K562 (cell line): ENCODE data around the gene SYDE1. TPM values are rescaled to one million over a fixed set of nuclear protein-coding genes. Genes with fewer than 3 reads are reported as not detected.

Experiments
- ATAC-seq: fragments of 200-7000 bp; cut with Tn5 transposase; 3 replicates; pipeline ENCODE4 v1.9.1; 2020; ENCODE audit warnings: moderate library complexity
- BruUV-seq: library from RNA; stranded (reverse); fragments of 400-500 nt; replicated peaks from 2 replicates; lab custom pipeline; 2021; lab: Mats Ljungman, UMichigan
- CTCF ChIA-PET: fragments of 300-600 bp; formaldehyde crosslinking; extraction: SDS; loops from one replicate; lab custom pipeline; 2021; ENCODE audit warnings: low intra/inter-chr PET ratio; lab: Yijun Ruan, JAX
- POLR2A ChIA-PET: fragments of 300-600, 350-650 bp; sonication (Branson Sonifier 250); formaldehyde crosslinking; extraction: SDS; loops from one replicate; lab custom pipeline; 2021; ENCODE audit warnings: antibody characterized with exemption, inconsistent platforms; lab: Yijun Ruan, JAX
- DNase-seq, 4 experiments: peaks; one replicate each; pipeline versions ENCODE4 v3.0.0 to v3.0.0-alpha.2; 2011 to 2018; ENCODE audit warnings: low spot score in 3 of 4, mixed read lengths in 3 of 4; ENCODE audit errors: extremely low read depth in 1 of 4
- FAIRE-seq: peaks from 2 replicates; lab custom pipeline; 2011; peaks lifted over from hg19 to GRCh38; lab: Jason Lieb, UNC
- H2AFZ ChIP-seq: 2 replicates; pipeline ENCODE4 v1.6.0; 2011; ENCODE audit warnings: low read depth, low read length, control low read depth, inconsistent platforms
- H3K27ac ChIP-seq: fragments of 200-600 bp; 3 replicates; pipeline ENCODE4 v1.8.0; 2011; ENCODE audit warnings: low read depth, mild to moderate bottlenecking, control low read depth, inconsistent platforms, low read length, moderate library complexity, mixed read lengths; ENCODE audit errors: extremely low read depth
- H3K27me3 ChIP-seq, 2 experiments: fragments of 300-600 bp in 1 of 2; 2 replicates in 1 of 2; 3 replicates in 1 of 2; pipeline versions ENCODE4 v1.6.0 to v1.8.0; 2011; ENCODE audit warnings: inconsistent platforms in 2 of 2, low read length in 2 of 2, mild to moderate bottlenecking in 1 of 2, mixed read lengths in 1 of 2, moderate library complexity in 1 of 2; ENCODE audit not compliant: control insufficient read depth in 2 of 2, insufficient read depth in 2 of 2
- H3K36me3 ChIP-seq: fragments of 300-600 bp; 3 replicates; pipeline ENCODE4 v1.8.0; 2011; ENCODE audit warnings: mild to moderate bottlenecking, low read length, inconsistent platforms; ENCODE audit not compliant: control insufficient read depth, insufficient read depth
- H3K4me1 ChIP-seq, 2 experiments: fragments of 200-600 bp in 1 of 2; replicated peaks in 1 of 2; 2 replicates in 1 of 2; 3 replicates in 1 of 2; pipeline versions ENCODE4 v1.5.1 to v1.8.0; 2011; ENCODE audit warnings: inconsistent platforms in 2 of 2, low read length in 2 of 2, mild to moderate bottlenecking in 1 of 2, mixed read lengths in 1 of 2, moderate library complexity in 1 of 2; ENCODE audit not compliant: control insufficient read depth in 2 of 2, insufficient read depth in 2 of 2
- H3K4me2 ChIP-seq: 2 replicates; pipeline ENCODE4 v1.6.1; 2011; ENCODE audit warnings: low read length, control low read depth, inconsistent platforms, mixed read lengths; ENCODE audit not compliant: insufficient read depth
- H3K4me3 ChIP-seq: fragments of 200-600 bp; sonication (generic), shearing (Covaris generic); 2 replicates; pipeline ENCODE4 v1.5.1; 2016; ENCODE audit warnings: control low read depth, inconsistent platforms
- H3K79me2 ChIP-seq: fragments of 200-600 bp; 3 replicates; pipeline ENCODE4 v1.8.0; 2011; ENCODE audit warnings: low read length, inconsistent platforms; ENCODE audit not compliant: control insufficient read depth, insufficient read depth
- H3K9ac ChIP-seq, 2 experiments: 2 replicates each; pipeline versions ENCODE4 v1.6.0 to v1.6.1; 2011; ENCODE audit warnings: low read depth in 2 of 2, low read length in 2 of 2, control low read depth in 1 of 2, inconsistent platforms in 1 of 2, mild to moderate bottlenecking in 1 of 2, mixed read lengths in 1 of 2; ENCODE audit not compliant: insufficient read depth in 1 of 2
- H3K9me1 ChIP-seq: one replicate; pipeline ENCODE4 v1.6.0; 2011; ENCODE audit warnings: inconsistent platforms, mild to moderate bottlenecking, low read length, moderate library complexity; ENCODE audit not compliant: control insufficient read depth, insufficient read depth
- H3K9me3 ChIP-seq: replicated peaks from 2 replicates; pipeline ENCODE4 v1.5.1; 2011; ENCODE audit warnings: low read depth, low read length, inconsistent platforms; ENCODE audit not compliant: control insufficient read depth, insufficient read depth
- H4K20me1 ChIP-seq: replicated peaks from 2 replicates; pipeline ENCODE4 v1.6.1; 2011; ENCODE audit warnings: low read length, inconsistent platforms, mixed read lengths; ENCODE audit not compliant: control insufficient read depth, insufficient read depth
- ARNT ChIP-seq, 2 experiments: fragments of 450-650 bp; IDR thresholded peaks; 2 replicates each; pipeline ENCODE4 v1.6.1; 2016; ENCODE audit warnings: mild to moderate bottlenecking in 1 of 2
- EP400 ChIP-seq: fragments of 450-650 bp; IDR thresholded peaks from 2 replicates; pipeline ENCODE4 v1.6.1; 2017; ENCODE audit warnings: antibody characterized with exemption, mild to moderate bottlenecking, moderate library complexity
- FOXP1 ChIP-seq: sonication (generic); formaldehyde crosslinking; IDR thresholded peaks from 2 replicates; pipeline ENCODE4 v1.8.0; 2022; ENCODE audit warnings: mild to moderate bottlenecking, missing genetic modification reagents
- HCFC1 ChIP-seq: IDR thresholded peaks from 2 replicates; pipeline ENCODE4 v1.6.1; 2012; ENCODE audit warnings: low read depth, low read length, improper control_type of control experiment
- MBD1 ChIP-seq: fragments of 250-450 bp; sonication (Bioruptor Pico); IDR thresholded peaks from 2 replicates; pipeline ENCODE4 v1.8.0; 2022; ENCODE audit warnings: inconsistent platforms
- MYBL2 ChIP-seq, 2 experiments: fragments of 450-650 bp in 1 of 2; sonication (generic) in 1 of 2; formaldehyde crosslinking in 1 of 2; IDR thresholded peaks; 2 replicates each; pipeline versions ENCODE4 v1.6.1 to v1.8.1; 2017 to 2022; ENCODE audit warnings: borderline replicate concordance in 1 of 2, inconsistent platforms in 1 of 2, low read depth in 1 of 2, mild to moderate bottlenecking in 1 of 2, missing genetic modification reagents in 1 of 2, moderate library complexity in 1 of 2
- RBFOX2 ChIP-seq: fragments of 200-400 bp; formaldehyde crosslinking; IDR thresholded peaks from 2 replicates; pipeline ENCODE4 v1.6.1; 2017; ENCODE audit warnings: low read depth, mild to moderate bottlenecking, low read length, moderate library complexity
- SMAD4 ChIP-seq: fragments of 250-450 bp; sonication (Bioruptor Pico); conservative IDR thresholded peaks from 2 replicates; pipeline ENCODE4 v1.8.0; 2021; ENCODE audit warnings: inconsistent platforms, mild to moderate bottlenecking, moderate library complexity
- SPI1 ChIP-seq: IDR thresholded peaks from 2 replicates; pipeline ENCODE4 v1.6.1; 2011; ENCODE audit warnings: low read depth, low read length, control low read depth, borderline replicate concordance
- TCF15 ChIP-seq: fragments of 250-450 bp; sonication (Bioruptor Pico); IDR thresholded peaks from 2 replicates; pipeline ENCODE4 v1.8.0; 2022; ENCODE audit warnings: moderate library complexity, mild to moderate bottlenecking, inconsistent platforms
- TCF7 ChIP-seq: sonication (generic); IDR thresholded peaks from 2 replicates; pipeline ENCODE4 v1.6.1; 2016; ENCODE audit warnings: antibody characterized with exemption, borderline replicate concordance
- YBX1 ChIP-seq: fragments of 450-650 bp; IDR thresholded peaks from 2 replicates; pipeline ENCODE4 v1.7.1; 2016; ENCODE audit warnings: mild to moderate bottlenecking
- ZNF785 ChIP-seq: fragments of 250-450 bp; sonication (Bioruptor Pico); IDR thresholded peaks from 2 replicates; pipeline ENCODE4 v1.4.0; 2020; ENCODE audit warnings: mild to moderate bottlenecking
- WGBS: fragments of 100-300 bp; shearing (Covaris generic); methylation state at CpG from one replicate; pipeline ENCODE4 v1.1.6; 2016; ENCODE audit warnings: low coverage, mixed read lengths; ENCODE audit not compliant: insufficient coverage; ENCODE audit errors: missing lambda C conversion rate; 5-methylcytosine and 5-hydroxymethylcytosine counted together
- in situ Hi-C: fragments of 300-500 bp; cut with MboI; formaldehyde crosslinking; loops from 4 replicates; pipeline ENCODE4 v1.15.0; 2018; ENCODE audit warnings: inconsistent platforms, mixed read lengths
- intact Hi-C: fragments of 100-400 bp; cut with micrococcal nuclease; formaldehyde crosslinking; loops from 2 replicates; pipeline ENCODE4 v1.14.2; 2022
- polyA plus RNA-seq, 8 experiments: library from polyadenylated mRNA; depleted of rRNA in 4 of 8; stranded (reverse) in 5 of 8; unstranded in 3 of 8; fragments of >200 nt; fragmentation: Nextera tagmentation in 2 of 8; fragmentation: Illumina TruSeq in 1 of 8; extraction: Ambion mirVana in 2 of 8; extraction: Trizol in 1 of 8; gene quantifications; 2 replicates each; pipeline versions ENCODE4 v1.2.1 to v1.2.3, GENCODE V29; 2011 to 2014; ENCODE audit warnings: inconsistent platforms in 1 of 8, missing spikeins in 1 of 8
- total RNA-seq, 7 experiments: library from RNA; depleted of rRNA in 6 of 7; stranded (reverse); fragments of >200 nt in 6 of 7; fragmentation: Illumina TruSeq in 2 of 7; extraction: Trizol in 2 of 7; gene quantifications; 2 replicates each; pipeline versions ENCODE4 v1.2.1 to v1.2.3, GENCODE V29; 2011 to 2021; ENCODE audit warnings: low replicate concordance in 1 of 7
- TF ChIP-seq, protein P1 (sequence below): sonication (generic); formaldehyde crosslinking; IDR thresholded peaks from 2 replicates; pipeline ENCODE4 v1.8.1; 2023; ENCODE audit warnings: mild to moderate bottlenecking, missing genetic modification reagents

SYDE1 gene
- total and polyA plus RNA-seq, 9 of the 15 experiments (the other 6 are each of a cell fraction or from before 2014, with no cell fraction given), result 0.04 TPM; not detected in 8

DNA sequence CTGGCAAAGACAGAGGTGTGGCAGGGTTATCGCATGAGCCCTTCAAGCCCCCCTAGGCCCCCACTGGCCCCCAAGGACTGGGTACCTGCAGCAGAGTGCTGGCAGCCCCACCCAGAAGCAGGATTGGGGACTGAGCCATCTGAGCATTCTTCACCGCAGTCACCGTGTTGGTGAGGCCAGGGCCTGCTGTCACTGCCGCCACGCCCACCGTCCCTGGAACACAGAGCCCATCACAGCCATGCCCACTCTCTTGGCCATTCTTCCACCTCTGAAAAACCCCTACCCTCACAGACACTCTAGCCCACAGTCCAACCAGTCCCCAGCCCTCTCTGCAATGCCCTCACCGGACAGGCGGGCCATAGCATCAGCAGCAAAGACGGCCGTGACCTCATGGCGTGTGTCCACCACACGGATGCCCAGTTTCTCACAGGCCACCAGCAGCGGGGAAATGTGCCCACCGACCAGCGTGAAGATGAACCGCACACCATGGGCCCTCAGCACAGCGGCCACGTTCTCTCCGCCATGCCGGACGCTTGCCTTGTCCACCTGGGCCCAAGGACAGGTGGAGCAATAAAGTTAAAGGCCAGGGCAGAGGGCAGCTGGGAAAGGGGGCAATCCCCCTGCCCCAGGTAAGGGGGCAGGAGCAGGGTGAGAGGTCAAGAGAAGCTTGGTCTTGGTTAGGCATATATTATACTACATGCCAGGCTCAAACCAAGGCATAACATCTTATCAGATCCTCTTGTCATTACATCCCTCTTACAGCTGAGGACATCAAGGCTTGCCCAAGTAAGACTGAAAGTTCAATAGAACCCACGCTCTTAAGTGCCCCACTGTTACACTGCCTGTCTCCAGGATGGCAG, 16.1 kb downstream of the SYDE1 start:
- no peak overlapping the region for H3K4me2 ChIP-seq
- no peaks in the 10 kb centered on the region for H3K27me3 ChIP-seq
- H3K9ac ChIP-seq, result no peak overlapping the region
- H3K4me1 ChIP-seq, result peaks cover 5 to 28% of the 10 kb centered on the region in 2 experiments; a peak in 4 of 5 replicates
- no peak overlapping the region for H3K27ac ChIP-seq
- 65% methylated on average over 17 of the region's 22 CpGs for WGBS
- H3K9me3 ChIP-seq, result no peaks in the 10 kb centered on the region; the same call in 1 of the 2 replicates
- in situ Hi-C loops, result no loop called here
- FAIRE-seq (no peak), DNase-seq (no peak), ATAC-seq (no peak)
- H2AFZ ChIP-seq, result no peak overlapping the region
- intact Hi-C loops, result no loop called here
- no peaks in the 10 kb centered on the region for H4K20me1 ChIP-seq
- no TSS peak for BruUV-seq
- H3K79me2 ChIP-seq, result peaks cover 11% of the 10 kb centered on the region
- H3K4me3 ChIP-seq, result no peak overlapping the region
- POLR2A ChIA-PET, result no interaction called here
- CTCF ChIA-PET, result no interaction called here
- peaks cover 27% of the 10 kb centered on the region; the same call in 2 of the 3 replicates for H3K36me3 ChIP-seq
- TF ChIP-seq EP400 (no peak), MYBL2 (IDR thresholded peaks at IDR 0.05; ENCODE audit: low read depth) (no peak), MYBL2 (CRISPR knock-in tag; IDR thresholded peaks at IDR 0.05; ENCODE audit: borderline replicate concordance) (no peak), FOXP1 (no peak), SMAD4 (CRISPR knock-in tag) (no peak), YBX1 (no peak), ARNT (IDR thresholded peaks at IDR 0.05) (no peak), SPI1 (no peak), ZNF785 (no peak), TCF7 (no peak), MBD1 (CRISPR knock-in tag) (no peak), RBFOX2 (no peak; the same call in 1 of the 2 replicates), TCF15 (CRISPR knock-in tag) (no peak), HCFC1 (no peak)
- TF ChIP-seq, protein P1, sequence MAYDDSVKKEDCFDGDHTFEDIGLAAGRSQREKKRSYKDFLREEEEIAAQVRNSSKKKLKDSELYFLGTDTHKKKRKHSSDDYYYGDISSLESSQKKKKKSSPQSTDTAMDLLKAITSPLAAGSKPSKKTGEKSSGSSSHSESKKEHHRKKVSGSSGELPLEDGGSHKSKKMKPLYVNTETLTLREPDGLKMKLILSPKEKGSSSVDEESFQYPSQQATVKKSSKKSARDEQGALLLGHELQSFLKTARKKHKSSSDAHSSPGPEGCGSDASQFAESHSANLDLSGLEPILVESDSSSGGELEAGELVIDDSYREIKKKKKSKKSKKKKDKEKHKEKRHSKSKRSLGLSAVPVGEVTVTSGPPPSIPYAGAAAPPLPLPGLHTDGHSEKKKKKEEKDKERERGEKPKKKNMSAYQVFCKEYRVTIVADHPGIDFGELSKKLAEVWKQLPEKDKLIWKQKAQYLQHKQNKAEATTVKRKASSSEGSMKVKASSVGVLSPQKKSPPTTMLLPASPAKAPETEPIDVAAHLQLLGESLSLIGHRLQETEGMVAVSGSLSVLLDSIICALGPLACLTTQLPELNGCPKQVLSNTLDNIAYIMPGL (CRISPR knock-in tag), result no peak
- TF ChIP-seq, all 486 proteins: peak for 0
- H3K9me1 ChIP-seq, result peaks cover 6% of the 10 kb centered on the region
